ENCODE data around the gene CARD10.
A peak's percentile ranks its signal among the peaks of the same experiment; 100 is the strongest.

CARD10 gene

GRCh38 chr22:37564111-37564711, 45.0 kb upstream of the CARD10 start:
- H3K27ac ChIP-seq: no peak overlapping the region
- TF ChIP-seq CTCF (conservative IDR thresholded peaks at IDR 0.05): no peak

GRCh38 chr22:37563153-37564081, 44.2 kb upstream of the CARD10 start:
- no peak for TF ChIP-seq CTCF (conservative IDR thresholded peaks at IDR 0.05)
- 0 out of 2 replicates have a peak overlapping the region, but pooled peaks have one; percentile 7 for H3K27ac ChIP-seq

- peak; percentile 21; the same call in 1 of the 2 replicates for TF ChIP-seq CTCF (conservative IDR thresholded peaks at IDR 0.05)
- H3K27ac ChIP-seq: no peak overlapping the region
These were observed 43.0 kb upstream of the CARD10 start for GRCh38 chr22:37562049-37562875.

DNA sequence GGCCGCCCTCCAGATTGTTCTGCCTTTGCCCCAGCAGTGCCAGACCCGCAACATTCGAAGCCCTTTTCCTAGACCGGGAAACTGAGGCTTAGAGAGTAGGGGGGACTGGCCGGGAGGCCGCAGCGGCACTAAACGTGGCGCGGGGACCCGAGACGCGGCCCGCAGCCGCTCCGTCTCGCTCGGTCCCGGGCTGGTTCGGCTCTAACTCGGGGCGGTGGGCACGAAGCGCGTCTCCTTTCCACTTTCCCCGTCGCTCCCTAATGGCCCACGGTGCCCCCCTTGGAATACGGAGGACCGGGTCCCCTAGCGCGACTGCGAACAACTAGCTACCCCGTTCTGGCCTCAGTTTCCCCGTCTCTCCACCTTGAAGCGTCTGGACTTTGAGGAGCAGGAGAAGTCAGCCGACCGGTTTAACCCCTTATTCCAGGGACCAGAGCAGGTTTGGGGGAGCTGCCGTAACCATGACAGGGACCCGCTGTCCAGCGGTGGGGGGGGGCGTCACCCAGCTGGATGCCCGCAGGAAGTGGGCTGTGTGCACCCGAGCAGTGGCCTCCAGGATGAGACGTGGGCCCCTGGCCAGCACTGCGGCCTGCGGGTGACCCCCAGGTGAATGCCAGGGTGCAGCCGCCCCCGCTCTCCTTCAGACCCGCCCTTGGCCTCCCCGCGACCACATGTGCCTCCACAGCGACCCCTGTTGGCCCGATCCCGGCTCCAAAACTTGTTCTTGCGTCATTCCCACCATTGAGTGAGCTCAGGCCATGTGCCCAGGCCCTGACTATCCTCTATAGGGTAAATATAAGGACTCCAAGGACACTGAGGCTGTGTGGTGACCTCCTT, 42.2 kb upstream of the CARD10 start:
- peak; percentile 68 for TF ChIP-seq CTCF (conservative IDR thresholded peaks at IDR 0.05)
- H3K27ac ChIP-seq: peak overlapping the region; percentile 65; the same call in 1 of the 2 replicates

DNA sequence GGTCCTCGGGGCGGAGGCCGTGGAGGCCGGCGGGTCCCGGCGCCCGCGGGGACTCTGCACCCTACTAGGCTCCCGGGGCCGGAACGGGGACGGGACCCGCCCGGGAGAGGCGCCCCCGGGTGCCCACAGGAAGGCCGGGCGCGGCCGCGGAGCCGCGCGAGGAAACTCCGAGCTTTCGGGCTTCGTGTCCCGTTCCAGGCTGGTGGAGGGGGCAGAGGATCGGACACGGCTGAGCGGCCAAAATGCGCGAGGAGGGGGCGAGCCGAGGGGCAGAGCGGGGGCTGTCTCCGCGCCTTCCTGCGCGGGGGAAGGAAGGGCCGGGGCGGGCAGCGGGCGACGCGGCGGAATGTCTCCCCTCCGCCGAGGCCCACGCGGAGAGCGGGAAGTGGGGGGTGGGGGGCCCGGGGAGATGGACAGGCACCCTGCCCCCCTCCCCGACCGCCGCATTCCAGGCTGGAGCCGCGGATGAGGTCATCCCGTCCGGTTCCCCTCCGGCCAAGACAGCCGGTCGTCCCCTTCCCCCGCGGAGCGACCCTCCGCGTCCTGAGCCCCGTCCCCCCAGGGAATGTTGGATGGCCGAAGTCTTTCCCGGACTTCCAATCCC, 41.5 kb upstream of the CARD10 start:
- TF ChIP-seq CTCF (conservative IDR thresholded peaks at IDR 0.05): no peak
- peak overlapping the region; percentile 65 for H3K27ac ChIP-seq

GRCh38 chr22:37559901-37560607, 40.8 kb upstream of the CARD10 start, which contains the start of gene CDC42EP1:
Gene CDC42EP1 (plus strand): TSS chr22:37560480. CDS start chr22:37566350, 5,870 bp downstream.
- TF ChIP-seq CTCF (conservative IDR thresholded peaks at IDR 0.05): no peak
- peak within 1 kb of the TSS; percentile 65 for H3K27ac ChIP-seq

Data from VCaP (cell line).